ENCODE measurements around the gene LRRC23.
A peak's percentile ranks its signal among the peaks of the same experiment; 100 is the strongest.

Gene LRRC23

GRCh38 chr12:6925540-6926279 lies 21.1 kb downstream of the LRRC23 start:
- DNase-seq (ENCODE audit: low spot score): no peak

GRCh38 chr12:6927379-6928021 lies 22.9 kb downstream of the LRRC23 start, which contains the start of gene ATN1:
Gene ATN1 (plus strand): TSS chr12:6927959. CDS start chr12:6934002, 6,043 bp downstream.
- DNase-seq (ENCODE audit: low spot score): no peak

- DNase-seq (ENCODE audit: low spot score): no peak
These were observed 23.5 kb downstream of the LRRC23 start for GRCh38 chr12:6928022-6928702.

DNA sequence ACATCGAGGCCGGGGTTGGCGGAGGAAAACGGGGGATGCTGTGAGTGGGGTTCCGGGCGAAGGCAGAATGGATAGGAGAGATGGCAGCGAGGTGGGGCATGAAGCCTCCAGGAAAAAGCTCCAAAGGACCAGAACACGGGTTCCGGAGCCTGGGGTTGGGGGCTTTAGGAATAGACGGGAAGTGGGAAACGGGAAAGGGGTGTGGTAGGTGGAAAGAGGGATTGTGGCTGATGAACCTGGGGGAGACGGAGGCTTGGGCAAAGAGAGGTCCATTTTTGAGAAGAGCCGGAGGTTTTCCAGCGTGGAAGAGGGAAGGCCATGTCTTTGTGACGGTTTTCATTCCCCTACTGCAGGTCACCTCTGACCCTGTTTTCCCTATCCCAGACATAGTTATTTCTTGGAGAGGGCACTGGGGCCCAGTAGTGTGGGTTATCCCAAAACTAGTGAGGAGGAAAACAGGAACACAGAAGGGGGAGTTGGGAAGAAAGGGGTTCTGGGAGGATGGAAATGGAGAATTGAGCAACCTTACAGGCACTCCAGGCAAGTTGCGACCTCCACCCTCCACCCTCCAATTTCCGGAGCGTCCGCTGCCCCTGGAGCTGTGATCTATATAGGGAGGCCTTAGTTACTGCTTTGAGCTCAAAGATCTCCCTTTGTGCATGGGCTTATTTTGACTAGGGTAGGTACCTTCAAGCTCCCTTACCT lies 24.2 kb downstream of the LRRC23 start:
- DNase-seq (ENCODE audit: low spot score): no peak

- DNase-seq (ENCODE audit: low spot score): no peak
These were observed 25.1 kb downstream of the LRRC23 start for GRCh38 chr12:6929466-6930452.

DNA sequence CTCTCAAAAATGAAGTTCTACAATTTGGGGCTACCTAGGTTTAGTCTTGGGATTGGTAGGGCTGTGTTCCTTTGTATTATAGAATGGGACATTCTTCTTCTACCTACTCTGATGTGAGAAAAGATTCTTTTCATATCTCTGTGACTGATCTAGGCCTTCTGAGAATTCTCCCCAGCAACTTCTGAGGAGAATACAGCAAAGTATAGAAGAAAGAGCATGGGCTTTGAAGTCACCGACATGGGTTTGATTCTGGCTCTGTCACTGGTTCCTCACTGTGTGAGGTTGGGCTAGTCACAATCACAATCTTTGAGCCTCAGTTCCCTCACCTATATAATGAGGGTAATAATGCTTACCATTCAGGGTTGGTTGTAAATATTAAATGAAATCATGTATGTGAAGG lies 28.1 kb downstream of the LRRC23 start:
- DNase-seq (ENCODE audit: low spot score): no peak

DNA sequence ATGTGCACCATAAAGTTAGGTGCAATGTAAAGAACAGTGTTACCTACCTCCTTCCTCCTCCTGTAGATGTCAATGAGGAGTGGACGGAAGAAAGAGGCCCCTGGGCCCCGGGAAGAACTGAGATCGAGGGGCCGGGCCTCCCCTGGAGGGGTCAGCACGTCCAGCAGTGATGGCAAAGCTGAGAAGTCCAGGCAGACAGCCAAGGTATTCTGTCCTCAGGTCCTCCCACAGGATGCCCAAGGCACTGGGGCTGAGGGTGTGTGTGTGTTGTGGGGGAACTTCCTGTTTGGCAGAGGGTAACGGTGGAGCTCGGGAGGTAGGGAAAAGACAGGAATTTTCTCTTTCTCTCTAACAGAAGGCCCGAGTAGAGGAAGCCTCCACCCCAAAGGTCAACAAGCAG lies 29.5 kb downstream of the LRRC23 start:
- no peak for DNase-seq (ENCODE audit: low spot score)

- DNase-seq (ENCODE audit: low spot score): no peak
These were observed 31.0 kb downstream of the LRRC23 start for GRCh38 chr12:6935371-6936193.

GRCh38 chr12:6936194-6936635 lies 31.6 kb downstream of the LRRC23 start:
- DNase-seq (ENCODE audit: low spot score): no peak

GRCh38 chr12:6936636-6937480 lies 32.2 kb downstream of the LRRC23 start:
- DNase-seq (ENCODE audit: low spot score): no peak

- DNase-seq (ENCODE audit: low spot score): peak; percentile 94
These were observed 33.1 kb downstream of the LRRC23 start for GRCh38 chr12:6937481-6938352.

- DNase-seq (ENCODE audit: low spot score): no peak
These were observed 34.0 kb downstream of the LRRC23 start for GRCh38 chr12:6938353-6939190.

- no peak for DNase-seq (ENCODE audit: low spot score)
These were observed 34.5 kb downstream of the LRRC23 start for GRCh38 chr12:6939191-6939540.

DNA sequence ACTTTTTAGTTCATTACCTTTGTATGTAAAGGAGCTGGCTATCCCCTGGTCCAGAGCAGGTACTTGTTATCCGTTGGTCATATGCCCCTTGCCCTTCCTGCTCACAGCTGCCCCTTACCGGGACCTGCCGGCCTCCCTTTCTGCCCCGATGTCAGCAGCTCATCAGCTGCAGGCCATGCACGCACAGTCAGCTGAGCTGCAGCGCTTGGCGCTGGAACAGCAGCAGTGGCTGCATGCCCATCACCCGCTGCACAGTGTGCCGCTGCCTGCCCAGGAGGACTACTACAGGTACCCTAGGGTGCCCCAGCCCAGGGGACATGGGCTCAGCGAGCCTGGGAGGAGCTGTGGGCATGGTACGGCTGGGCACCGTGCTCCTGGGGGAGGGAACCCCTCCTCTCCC lies 36.6 kb downstream of the LRRC23 start:
- no peak for DNase-seq (ENCODE audit: low spot score)

DNA sequence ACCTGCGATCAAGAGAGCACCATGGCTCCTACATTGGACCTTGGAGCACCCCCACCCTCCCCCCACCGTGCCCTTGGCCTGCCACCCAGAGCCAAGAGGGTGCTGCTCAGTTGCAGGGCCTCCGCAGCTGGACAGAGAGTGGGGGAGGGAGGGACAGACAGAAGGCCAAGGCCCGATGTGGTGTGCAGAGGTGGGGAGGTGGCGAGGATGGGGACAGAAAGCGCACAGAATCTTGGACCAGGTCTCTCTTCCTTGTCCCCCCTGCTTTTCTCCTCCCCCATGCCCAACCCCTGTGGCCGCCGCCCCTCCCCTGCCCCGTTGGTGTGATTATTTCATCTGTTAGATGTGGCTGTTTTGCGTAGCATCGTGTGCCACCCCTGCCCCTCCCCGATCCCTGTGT lies 37.2 kb downstream of the LRRC23 start:
- DNase-seq (ENCODE audit: low spot score): no peak

GRCh38 chr12:6942331-6942665 lies 37.7 kb downstream of the LRRC23 start:
- DNase-seq (ENCODE audit: low spot score): no peak

GRCh38 chr12:6943389-6943721 lies 38.7 kb downstream of the LRRC23 start:
- peak; percentile 90 for DNase-seq (ENCODE audit: low spot score)
